ENCODE data around the gene ARMC6.

Gene ARMC6

DNA sequence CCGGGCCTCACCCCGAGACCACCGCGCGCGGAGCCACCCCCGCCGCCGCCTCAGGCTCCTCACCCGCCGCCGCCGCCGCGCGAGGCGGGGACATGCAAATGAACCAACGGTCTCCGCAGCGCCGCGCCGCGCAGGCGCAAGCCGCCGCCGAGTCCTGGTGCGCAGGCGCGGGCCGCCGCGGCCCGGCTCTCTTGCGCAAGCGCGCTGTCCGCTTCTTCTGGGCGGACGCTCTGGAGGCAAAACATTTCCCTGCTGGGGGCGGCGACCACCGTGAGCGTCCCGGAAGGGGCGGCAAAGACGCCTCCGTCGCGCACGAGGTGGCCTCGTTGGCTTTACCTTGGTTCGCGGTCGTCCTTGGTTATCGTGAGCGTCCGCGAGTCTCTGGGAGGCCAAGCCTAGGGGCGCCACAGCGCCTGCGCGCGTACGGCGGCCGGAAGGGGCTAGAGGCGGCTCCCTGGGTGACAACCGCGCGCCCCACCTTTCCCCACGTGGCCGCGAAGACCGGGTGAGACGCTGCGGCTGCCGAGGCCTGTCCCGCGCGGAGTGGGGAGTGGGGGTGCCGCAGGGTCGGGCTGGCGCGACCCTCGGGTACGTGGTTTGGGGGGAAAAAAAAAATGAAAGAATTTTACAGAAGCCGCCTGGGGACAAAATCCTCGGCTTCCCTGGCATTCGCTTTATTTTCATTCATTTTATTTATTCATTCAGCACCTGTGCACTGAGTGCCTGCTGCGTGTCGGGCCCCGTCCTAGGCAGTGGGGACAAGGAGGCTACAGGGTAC lies at the start of gene ARMC6, which contains the start of gene SUGP2:
Gene ARMC6 (plus strand): TSS at position 178 of the 778 bp plus-strand sequence. CDS start 607 bp downstream, outside the sequence.
Gene SUGP2 (minus strand): TSS at position 92 of the 778 bp plus-strand sequence. CDS start 2,446 bp downstream, outside the sequence.
- Histone ChIP-seq H3K4me1 (ENCODE audit: insufficient read depth, low read length) (no peaks in the 10 kb centered on the region; the same call in 1 of the 2 replicates), H3K9me3 (ENCODE audit: control insufficient read depth, insufficient read depth, low read length) (peaks cover 11% of the 10 kb centered on the region; the same call in 1 of the 2 replicates), H3K36me3 (ENCODE audit: insufficient read depth, low read length) (peaks cover 12% of the 10 kb centered on the region), H3K9ac (ENCODE audit: low read depth, low read length) (peak within 1 kb of the TSS; percentile 89)

DNA sequence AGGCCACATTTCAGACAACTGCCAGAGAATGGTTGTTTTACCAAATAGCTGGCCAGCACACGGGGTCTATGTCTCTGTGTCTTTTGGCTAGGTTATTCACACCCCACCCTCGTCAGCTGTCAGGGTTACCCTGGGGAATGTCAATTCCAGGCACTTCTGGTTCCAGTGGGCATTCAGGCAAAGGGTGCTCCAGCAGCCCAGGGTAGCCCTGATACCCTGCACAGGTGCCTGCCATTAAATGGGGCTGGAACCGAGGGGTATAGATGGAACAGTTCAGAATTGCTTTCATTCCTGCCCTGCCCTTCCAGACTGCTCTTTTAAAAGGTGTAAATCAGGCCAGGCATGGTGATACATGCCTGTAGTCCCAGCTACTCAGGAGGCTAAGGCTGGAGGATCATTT lies 49.2 kb upstream of the ARMC6 start:
- Histone ChIP-seq H3K9me3 (ENCODE audit: control insufficient read depth, insufficient read depth, low read length) (no peaks in the 10 kb centered on the region), H3K36me3 (ENCODE audit: insufficient read depth, low read length) (no peaks in the 10 kb centered on the region), H3K9ac (ENCODE audit: low read depth, low read length) (no peak overlapping the region), H3K4me1 (ENCODE audit: insufficient read depth, low read length) (no peaks in the 10 kb centered on the region)

DNA sequence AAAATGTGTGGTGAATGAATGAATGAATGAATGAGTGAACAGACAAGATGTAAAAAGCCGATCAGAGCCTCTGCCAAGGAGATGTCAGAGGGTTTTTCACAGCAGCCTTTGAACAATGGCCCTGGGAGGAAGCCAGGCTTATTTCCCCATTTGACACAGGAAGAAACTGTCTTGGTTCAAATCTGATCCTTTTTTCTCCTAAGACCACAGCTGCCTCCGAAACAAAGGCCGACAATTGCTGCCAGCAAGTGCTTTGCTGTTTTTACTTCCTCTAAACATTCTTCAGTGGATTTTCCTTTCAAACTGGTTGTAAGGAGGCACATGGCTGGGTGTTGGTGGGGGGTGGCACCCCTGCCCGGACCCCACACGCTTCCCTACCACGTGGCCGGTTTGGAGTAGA lies 48.1 kb upstream of the ARMC6 start:
- no peaks in the 10 kb centered on the region for H3K36me3 ChIP-seq (ENCODE audit: insufficient read depth, low read length)
- no peak overlapping the region for H3K9ac ChIP-seq (ENCODE audit: low read depth, low read length)
- no peaks in the 10 kb centered on the region for H3K4me1 ChIP-seq (ENCODE audit: insufficient read depth, low read length)
- no peaks in the 10 kb centered on the region for H3K9me3 ChIP-seq (ENCODE audit: control insufficient read depth, insufficient read depth, low read length)

DNA sequence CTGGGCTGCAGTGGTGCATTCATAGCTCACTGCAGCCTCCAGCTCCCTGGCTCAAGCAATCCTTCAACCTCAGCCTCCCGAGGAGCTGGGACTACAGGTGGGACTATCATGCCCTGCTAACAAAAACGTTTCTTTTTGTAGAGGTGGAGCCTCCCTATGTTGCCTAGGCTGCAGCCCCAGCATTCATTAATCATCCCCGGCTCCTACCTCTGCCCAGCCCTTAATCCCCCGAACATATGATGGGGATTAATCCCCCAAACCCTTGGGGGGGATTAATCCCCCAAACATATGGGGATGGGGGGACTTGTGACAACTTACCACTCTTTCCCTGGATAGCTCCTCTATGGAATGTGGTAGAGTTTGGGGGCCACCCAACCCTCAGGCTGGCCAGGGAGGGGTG lies 45.9 kb upstream of the ARMC6 start:
- Histone ChIP-seq H3K4me1 (ENCODE audit: insufficient read depth, low read length) (no peaks in the 10 kb centered on the region), H3K9ac (ENCODE audit: low read depth, low read length) (no peak overlapping the region)

DNA sequence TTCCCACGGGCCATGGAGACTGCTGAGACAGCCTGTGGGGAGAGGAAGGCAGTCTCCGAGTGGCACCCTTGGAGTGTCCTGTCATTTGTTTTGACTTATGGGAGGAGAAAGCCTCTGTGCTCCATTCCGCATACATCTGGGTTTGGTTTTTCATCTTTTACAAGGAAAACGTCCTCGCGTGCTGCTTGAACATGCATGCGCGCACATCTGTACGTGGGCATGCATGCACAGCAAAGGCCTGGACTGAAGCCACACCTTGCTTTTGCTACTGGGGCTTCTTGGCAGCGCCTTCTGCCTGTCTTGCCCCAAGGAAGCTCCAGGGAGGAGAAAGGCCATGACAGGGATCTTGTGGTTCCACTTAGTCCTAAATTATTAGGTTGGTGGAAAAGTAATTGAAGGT lies 44.1 kb upstream of the ARMC6 start:
- H3K36me3 ChIP-seq (ENCODE audit: insufficient read depth, low read length), result peaks cover 6% of the 10 kb centered on the region
- H3K9me3 ChIP-seq (ENCODE audit: control insufficient read depth, insufficient read depth, low read length), result no peaks in the 10 kb centered on the region
- no peak overlapping the region for H3K9ac ChIP-seq (ENCODE audit: low read depth, low read length)
- H3K4me1 ChIP-seq (ENCODE audit: insufficient read depth, low read length), result no peaks in the 10 kb centered on the region

More for the DNA sequence above, 45.9 kb upstream of the ARMC6 start:
- Histone ChIP-seq H3K36me3 (ENCODE audit: insufficient read depth, low read length) (no peaks in the 10 kb centered on the region), H3K9me3 (ENCODE audit: control insufficient read depth, insufficient read depth, low read length) (no peaks in the 10 kb centered on the region)

DNA sequence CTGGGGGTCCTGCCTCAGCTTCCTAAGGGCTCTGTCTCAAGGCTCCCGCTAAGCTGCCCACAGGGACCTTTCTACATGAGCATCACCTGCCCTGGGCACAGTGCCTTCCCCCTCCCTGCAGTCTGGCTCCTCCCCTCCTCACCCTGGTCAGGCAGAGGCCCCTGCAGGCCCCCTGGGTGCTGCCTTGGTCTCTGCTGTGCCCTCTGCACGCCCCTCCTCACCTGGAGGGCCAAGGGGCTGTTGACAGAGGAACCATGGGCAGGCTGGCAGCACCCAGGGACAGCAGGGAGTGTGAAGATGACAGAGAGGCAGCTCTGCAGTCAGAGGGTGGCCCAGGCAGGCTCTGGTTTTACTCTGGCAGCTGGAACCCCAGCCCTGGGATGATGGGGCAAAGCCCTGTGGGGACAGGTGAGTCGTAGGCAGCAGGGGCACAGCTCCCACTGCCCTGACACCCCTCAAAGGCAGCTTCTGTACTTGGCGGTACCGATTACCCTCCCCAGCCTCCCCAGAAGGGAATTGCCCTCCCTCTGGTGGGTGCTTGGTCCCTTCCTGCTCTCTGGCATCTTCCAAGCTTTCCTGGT lies 43.2 kb upstream of the ARMC6 start:
- no peaks in the 10 kb centered on the region for H3K9me3 ChIP-seq (ENCODE audit: control insufficient read depth, insufficient read depth, low read length)
- H3K36me3 ChIP-seq (ENCODE audit: insufficient read depth, low read length), result peaks cover 10% of the 10 kb centered on the region
- no peak overlapping the region for H3K9ac ChIP-seq (ENCODE audit: low read depth, low read length)
- H3K4me1 ChIP-seq (ENCODE audit: insufficient read depth, low read length), result no peaks in the 10 kb centered on the region

DNA sequence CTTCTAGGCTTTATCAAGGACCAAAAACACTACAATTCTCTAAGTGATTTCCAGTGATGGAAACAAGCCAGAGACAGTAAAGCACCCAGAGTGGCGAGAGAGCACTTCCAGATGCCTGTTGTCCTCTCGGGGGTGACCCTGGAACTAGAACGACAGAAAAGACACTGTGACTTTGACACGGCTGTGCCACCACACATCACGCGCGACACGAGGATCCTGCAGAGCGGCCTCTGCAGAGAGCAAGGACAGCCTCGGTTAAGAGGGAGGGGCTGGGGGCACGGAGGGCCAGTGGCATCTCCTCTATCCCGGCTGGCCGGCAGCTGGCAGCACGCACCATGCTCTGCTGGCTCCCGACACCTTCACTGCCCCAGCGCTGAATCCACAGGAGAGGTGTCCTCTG lies 42.4 kb upstream of the ARMC6 start:
- Histone ChIP-seq H3K4me1 (ENCODE audit: insufficient read depth, low read length) (peaks cover 3% of the 10 kb centered on the region; the same call in 1 of the 2 replicates), H3K9ac (ENCODE audit: low read depth, low read length) (no peak overlapping the region), H3K36me3 (ENCODE audit: insufficient read depth, low read length) (peaks cover 10% of the 10 kb centered on the region), H3K9me3 (ENCODE audit: control insufficient read depth, insufficient read depth, low read length) (no peaks in the 10 kb centered on the region)

DNA sequence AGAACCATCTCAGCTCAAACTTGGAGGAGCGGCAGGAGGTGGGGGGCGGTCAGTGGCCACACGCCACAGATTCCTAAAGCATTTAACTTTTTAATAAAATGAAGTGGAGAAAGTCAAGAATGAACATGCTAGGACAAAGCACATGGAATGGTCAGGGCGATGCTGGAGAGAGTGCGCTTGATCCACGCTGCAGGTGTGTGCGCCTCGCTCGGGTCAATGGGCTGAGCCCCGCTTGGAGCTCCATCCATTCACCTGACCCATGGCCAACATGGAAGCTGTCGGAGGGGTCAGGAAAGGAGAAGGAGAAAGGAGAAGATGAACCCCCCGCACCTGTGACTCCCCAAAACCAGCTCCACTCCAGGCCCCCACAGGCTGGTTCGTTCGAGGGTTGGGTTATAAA lies 41.9 kb upstream of the ARMC6 start:
- Histone ChIP-seq H3K9me3 (ENCODE audit: control insufficient read depth, insufficient read depth, low read length) (no peaks in the 10 kb centered on the region), H3K36me3 (ENCODE audit: insufficient read depth, low read length) (peaks cover 10% of the 10 kb centered on the region), H3K9ac (ENCODE audit: low read depth, low read length) (no peak overlapping the region), H3K4me1 (ENCODE audit: insufficient read depth, low read length) (peaks cover 3% of the 10 kb centered on the region; the same call in 1 of the 2 replicates)

DNA sequence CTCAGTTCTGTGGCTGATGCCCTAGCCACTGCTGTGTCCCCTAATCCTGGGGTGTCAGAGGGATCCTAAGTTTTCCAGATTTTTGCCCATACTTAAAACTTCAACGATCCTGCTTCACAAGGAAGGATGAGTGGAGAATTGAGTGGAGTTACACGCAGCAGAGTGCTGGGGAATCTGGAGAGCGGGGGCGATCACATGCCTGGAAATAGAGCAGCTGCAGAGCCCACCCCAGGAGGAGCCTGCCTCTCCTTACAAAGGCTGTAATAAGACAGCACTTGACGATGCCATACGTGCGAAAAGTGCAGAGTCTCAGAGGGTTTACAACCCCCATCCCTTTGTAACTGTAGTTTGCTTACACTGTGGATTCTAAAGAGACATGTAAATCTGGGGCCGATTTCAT lies 40.7 kb upstream of the ARMC6 start:
- Histone ChIP-seq H3K9me3 (ENCODE audit: control insufficient read depth, insufficient read depth, low read length) (no peaks in the 10 kb centered on the region), H3K9ac (ENCODE audit: low read depth, low read length) (no peak overlapping the region), H3K36me3 (ENCODE audit: insufficient read depth, low read length) (peaks cover 10% of the 10 kb centered on the region), H3K4me1 (ENCODE audit: insufficient read depth, low read length) (peaks cover 3% of the 10 kb centered on the region; the same call in 1 of the 2 replicates)

DNA sequence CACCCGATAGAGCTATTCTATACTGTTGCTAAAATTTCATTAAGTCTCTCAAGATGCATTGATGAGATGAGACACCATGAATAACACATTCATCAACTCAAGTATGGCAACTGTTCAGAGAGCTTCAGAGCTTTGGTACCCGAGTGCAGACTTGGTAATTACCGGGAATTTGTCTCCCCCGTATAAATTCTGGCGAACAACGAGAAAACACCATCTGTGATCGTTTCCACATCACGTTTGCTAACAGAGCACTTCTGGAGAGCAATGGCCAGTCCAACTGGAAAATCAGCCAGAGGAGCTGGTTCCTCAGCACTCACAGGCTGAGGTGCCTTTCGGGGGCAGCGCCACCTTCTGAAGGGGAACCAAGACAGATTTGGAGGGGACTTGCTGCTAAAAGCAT lies 40.3 kb upstream of the ARMC6 start:
- peaks cover 10% of the 10 kb centered on the region for H3K36me3 ChIP-seq (ENCODE audit: insufficient read depth, low read length)
- no peak overlapping the region for H3K9ac ChIP-seq (ENCODE audit: low read depth, low read length)
- peaks cover 3% of the 10 kb centered on the region; the same call in 1 of the 2 replicates for H3K4me1 ChIP-seq (ENCODE audit: insufficient read depth, low read length)
- no peaks in the 10 kb centered on the region for H3K9me3 ChIP-seq (ENCODE audit: control insufficient read depth, insufficient read depth, low read length)

DNA sequence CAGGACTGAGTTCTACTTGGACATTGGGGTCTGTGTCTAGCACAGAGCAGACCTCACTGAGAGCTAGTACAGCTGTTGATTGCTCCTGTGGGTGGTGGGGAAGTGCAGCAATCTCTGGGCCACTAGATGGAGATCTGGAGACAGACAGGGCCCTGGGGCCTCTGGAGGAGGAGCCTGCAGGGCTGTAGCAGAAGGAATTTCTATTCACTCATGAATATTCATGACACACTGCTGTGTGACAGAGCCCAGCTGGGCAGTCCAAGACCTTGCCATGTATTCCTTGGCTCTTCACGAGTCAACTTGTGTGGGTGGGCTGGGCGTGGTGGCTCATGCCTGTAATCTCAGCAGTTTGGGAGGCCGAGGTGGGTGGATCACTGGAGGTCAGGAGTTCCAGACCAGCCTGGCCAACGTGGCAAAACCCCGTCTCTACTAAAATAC lies 37.6 kb upstream of the ARMC6 start:
- peaks cover 14% of the 10 kb centered on the region for H3K36me3 ChIP-seq (ENCODE audit: insufficient read depth, low read length)
- H3K9me3 ChIP-seq (ENCODE audit: control insufficient read depth, insufficient read depth, low read length), result no peaks in the 10 kb centered on the region
- H3K9ac ChIP-seq (ENCODE audit: low read depth, low read length), result no peak overlapping the region
- peaks cover 3% of the 10 kb centered on the region; the same call in 1 of the 2 replicates for H3K4me1 ChIP-seq (ENCODE audit: insufficient read depth, low read length)

DNA sequence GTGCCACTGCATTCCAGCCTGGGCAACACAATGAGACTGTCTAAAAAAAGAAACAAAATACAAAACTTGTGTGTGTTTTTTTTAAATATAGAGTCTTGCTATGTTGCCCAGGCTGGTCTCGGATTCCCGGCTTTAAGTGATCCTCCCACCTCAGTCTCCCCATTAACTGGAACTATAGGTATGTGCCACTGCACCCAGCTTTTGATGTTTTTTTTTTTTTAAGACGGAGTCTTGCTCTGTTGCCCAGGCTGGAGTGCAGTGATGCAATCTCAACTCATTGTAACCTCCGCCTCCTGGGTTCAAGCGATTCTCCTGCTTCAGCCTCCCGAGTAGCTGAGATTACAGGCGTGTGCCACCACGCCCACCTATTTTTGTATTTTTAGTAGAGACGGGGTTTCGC lies 37.1 kb upstream of the ARMC6 start:
- Histone ChIP-seq H3K9ac (ENCODE audit: low read depth, low read length) (no peak overlapping the region), H3K36me3 (ENCODE audit: insufficient read depth, low read length) (peaks cover 15% of the 10 kb centered on the region), H3K9me3 (ENCODE audit: control insufficient read depth, insufficient read depth, low read length) (no peaks in the 10 kb centered on the region), H3K4me1 (ENCODE audit: insufficient read depth, low read length) (peaks cover 3% of the 10 kb centered on the region; the same call in 1 of the 2 replicates)

DNA sequence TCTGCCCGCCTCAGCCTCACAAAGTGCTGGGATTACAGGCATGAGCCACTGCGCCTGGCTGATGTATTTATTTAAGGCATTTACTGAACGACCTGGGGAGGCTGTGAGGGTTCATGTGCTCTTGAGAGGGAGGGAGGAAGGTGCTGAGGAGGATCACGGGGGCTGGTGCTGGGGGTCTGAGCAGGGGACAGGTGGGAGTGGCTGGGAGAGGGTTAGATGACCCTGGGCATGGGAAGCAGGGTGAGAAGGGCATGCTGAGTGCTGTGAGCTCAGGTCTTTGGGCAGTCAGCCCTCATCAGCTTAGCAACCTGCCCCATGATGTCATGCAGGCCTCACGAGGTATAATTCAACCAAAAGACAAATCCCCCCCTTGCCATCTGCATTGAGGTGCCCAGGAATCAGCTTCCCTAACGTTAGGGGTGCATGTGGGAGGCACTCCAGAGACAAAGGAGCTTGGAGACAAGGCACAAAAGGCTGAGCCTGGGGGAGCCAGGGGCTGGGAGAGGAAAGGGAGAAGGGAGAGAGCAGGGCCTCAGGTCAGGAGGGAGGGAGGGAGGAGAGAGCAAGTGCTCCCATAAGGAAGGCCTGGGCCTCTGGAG lies 36.5 kb upstream of the ARMC6 start:
- H3K36me3 ChIP-seq (ENCODE audit: insufficient read depth, low read length), result peaks cover 21% of the 10 kb centered on the region
- peaks cover 3% of the 10 kb centered on the region; the same call in 1 of the 2 replicates for H3K4me1 ChIP-seq (ENCODE audit: insufficient read depth, low read length)
- no peak overlapping the region for H3K9ac ChIP-seq (ENCODE audit: low read depth, low read length)
- H3K9me3 ChIP-seq (ENCODE audit: control insufficient read depth, insufficient read depth, low read length), result no peaks in the 10 kb centered on the region

DNA sequence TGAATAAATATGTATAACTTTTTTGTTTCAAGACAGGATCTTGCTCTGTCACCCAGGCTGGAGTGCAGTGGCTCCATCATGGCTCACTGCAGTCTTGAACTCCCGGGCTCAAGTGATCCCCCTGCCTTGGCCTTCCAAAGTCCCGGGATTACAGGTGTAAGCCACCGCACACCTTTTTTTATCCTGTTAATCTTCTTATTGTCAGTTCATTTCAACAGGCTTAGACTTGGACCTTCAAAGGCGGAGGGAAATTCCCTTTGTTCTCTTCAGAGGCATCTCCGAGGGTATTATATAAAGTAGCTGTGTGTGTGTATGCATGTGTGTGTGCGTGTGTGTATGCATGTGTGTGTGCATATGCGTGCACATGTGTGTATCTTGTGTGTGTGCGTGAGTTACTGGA lies 35.1 kb upstream of the ARMC6 start:
- Histone ChIP-seq H3K36me3 (ENCODE audit: insufficient read depth, low read length) (peaks cover 24% of the 10 kb centered on the region), H3K9me3 (ENCODE audit: control insufficient read depth, insufficient read depth, low read length) (no peaks in the 10 kb centered on the region), H3K9ac (ENCODE audit: low read depth, low read length) (no peak overlapping the region), H3K4me1 (ENCODE audit: insufficient read depth, low read length) (peaks cover 3% of the 10 kb centered on the region; the same call in 1 of the 2 replicates)
